Measurements from ENCODE around the gene SEMA6D.

The SEMA6D gene

DNA sequence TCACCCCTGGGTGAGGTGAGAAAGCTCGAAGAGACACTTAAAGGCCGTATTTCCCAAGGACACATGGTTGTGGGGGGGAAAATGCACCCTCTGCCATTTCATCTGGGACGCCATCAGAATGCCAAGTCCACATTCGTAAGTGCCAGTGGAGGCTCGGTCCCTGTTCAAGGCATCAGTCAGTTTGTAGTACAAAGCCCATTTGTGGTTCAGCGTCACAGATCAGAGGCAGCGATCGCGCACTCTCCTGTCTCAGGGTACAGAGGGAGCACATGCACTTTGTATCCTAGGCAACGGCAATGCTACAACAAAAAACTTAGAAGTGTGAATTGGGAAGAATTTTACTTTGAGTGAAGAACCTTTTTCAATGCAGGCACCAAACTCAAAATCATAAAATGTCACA, 27.2 kb downstream of the SEMA6D start:
- DNase-seq: no peak

- no peak for DNase-seq
Observed at GRCh38 chr15:47744973-47745372, 27.7 kb downstream of the SEMA6D start.

DNA sequence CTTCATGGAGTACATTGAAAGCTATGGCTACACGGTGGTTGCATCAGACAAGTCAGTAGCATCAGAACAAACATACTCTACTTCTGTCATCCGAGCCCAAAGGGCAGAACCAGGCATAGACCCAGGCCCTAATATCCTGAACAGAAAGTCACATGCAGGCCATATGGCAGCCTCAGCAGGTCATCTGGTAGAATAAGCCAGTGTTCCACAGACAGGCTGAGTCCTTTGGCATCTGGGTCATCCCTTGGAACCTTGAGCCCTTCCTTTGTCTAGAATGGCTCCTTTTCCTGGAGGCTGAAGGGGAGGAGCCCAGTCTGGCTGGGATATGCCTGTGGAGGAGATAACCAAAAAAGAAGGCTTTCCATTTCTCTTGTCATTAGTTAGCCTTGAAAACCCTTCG, 29.2 kb downstream of the SEMA6D start:
- no peak for DNase-seq

- no peak for DNase-seq
Observed at GRCh38 chr15:47750030-47750739, 32.9 kb downstream of the SEMA6D start.

DNA sequence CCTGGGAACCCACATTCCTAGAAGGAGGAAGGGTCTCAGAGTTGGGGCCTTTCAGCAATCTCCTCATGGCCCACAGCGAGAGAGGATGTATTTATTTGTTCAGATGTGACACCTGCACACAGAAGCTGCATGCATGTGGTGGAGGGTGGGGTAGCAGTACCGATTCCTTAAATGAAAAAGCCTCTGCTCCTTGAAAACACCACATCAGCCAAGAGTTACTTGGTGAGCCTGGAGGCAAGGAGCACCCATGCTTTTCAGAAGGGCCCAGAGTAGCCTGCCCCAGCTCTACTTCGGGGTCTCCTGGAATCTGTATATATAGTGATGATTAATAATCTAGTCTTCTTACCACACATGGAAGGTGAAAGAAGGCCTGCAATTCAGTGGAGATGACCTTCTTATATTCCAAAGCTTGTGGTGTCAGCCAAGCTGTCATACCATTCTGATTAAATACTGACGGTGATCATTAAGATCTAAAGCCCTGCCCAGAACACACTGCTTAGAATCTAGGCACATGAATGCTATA, 33.5 kb downstream of the SEMA6D start:
- DNase-seq: no peak

DNA sequence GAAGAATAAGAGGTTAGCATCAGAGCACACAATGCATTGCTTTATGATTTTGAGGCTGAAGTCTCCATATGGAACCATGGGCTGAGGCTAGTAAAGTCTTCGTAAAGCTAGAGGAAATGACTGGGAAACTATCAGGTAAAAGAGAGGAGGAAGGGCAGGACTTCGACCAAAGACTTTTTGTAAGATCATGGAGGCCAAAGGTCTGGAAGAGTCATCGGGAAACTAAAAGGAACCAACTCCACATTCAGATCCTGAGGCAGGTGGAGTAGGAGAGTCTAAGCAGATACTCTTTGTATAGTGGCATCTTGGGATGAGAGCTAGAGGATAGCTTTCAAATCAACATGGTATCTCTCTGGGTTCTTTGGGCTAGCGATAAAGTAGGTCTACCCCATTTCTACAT, 36.3 kb downstream of the SEMA6D start:
- no peak for DNase-seq

GRCh38 chr15:47754312-47754711, 37.0 kb downstream of the SEMA6D start:
- no peak for DNase-seq

- no peak for DNase-seq
Observed at GRCh38 chr15:47755941-47756340, 38.6 kb downstream of the SEMA6D start.

GRCh38 chr15:47756872-47757271, 39.6 kb downstream of the SEMA6D start:
- no peak for DNase-seq

- DNase-seq: no peak
Observed at GRCh38 chr15:47757331-47757730, 40.0 kb downstream of the SEMA6D start.

GRCh38 chr15:47762621-47763020, 45.3 kb downstream of the SEMA6D start:
- DNase-seq: no peak

GRCh38 chr15:47764666-47765065, 47.4 kb downstream of the SEMA6D start:
- DNase-seq: no peak

DNA sequence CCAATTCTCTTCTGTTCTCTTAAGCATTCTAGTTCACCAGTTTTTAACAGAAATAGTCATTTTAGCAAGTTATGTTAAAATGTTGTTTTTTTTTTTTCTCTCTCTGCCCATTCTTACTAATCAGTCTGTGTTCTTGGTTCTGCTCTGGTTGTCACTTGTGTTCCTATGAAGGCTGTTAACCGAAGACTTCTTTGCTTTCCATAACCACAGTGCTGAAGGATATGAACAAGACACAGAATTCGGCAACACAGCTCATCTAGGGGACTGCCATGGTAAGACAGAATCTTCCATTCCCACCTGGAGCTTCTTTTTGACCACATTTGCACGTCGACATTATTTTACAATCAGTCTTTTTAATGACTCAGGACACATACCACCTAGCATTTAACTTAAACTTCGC, 49.1 kb downstream of the SEMA6D start:
- DNase-seq: no peak

- DNase-seq: no peak
Observed at GRCh38 chr15:47767035-47767434, 49.7 kb downstream of the SEMA6D start.

GRCh38 chr15:47768735-47769134, 51.4 kb downstream of the SEMA6D start:
- no peak for DNase-seq

DNA sequence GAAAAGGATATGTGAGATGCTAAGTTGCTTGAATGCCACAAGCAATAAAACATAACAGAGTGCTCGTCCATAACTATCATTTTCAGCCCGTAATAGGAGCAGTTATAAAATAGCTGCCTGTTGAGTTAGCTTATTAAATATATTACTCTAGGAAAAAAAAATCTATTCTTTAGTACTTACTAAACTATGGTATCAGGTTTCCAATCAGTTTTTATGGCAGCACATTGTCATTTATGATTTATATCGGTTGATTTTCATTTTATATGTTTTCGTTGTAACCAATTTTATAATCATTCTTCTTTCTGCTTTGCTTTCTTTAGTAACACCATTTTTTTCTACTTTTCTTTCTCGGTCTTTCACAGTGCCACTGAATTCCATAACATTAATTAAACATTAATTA, 51.9 kb downstream of the SEMA6D start:
- no peak for DNase-seq

DNA sequence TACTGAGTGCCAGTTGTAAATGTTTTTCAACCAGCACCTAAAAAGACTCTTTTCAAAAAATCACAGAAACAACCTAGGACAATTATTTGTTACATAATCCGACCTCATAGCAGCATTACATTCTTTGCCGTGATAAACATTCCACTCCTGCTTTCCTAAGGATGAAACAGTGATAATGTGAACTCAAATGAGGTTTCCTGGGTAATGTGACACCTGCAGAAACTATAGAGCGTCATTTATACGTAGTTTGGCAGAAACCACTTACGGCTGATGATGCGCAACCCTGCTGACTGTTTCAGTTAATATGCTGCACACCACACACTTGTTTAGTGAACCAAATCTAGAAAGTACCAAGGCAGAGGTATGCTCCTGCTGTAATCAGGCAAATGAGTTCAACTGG, 55.8 kb downstream of the SEMA6D start:
- no peak for DNase-seq

DNA sequence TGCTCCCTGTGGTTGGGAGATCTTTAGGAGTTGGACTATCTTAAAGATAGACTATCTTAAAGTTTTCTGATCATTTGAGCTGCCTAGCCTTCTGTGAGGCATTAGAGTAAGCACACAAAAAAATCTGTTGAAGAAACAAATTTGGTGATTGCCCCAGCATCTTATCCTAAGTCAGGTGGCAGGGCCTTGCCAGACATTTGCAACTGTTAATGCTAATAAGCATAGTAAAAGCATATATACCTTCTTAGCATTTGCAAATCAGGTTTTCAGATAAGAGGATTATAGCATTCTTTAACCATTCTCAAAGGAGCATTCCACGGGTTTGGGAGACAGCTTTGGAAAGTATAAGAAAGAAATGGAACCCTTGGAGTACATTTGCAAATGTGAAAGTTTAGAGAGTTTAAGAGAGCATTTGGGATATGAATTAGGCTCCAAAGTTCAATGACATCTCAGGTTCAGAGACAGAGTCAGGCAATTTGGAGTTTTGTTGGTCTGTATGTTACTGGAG, 61.0 kb downstream of the SEMA6D start:
- DNase-seq: no peak

- DNase-seq: no peak
Observed at GRCh38 chr15:47780971-47781370, 63.7 kb downstream of the SEMA6D start.

GRCh38 chr15:47781527-47781926, 64.2 kb downstream of the SEMA6D start:
- no peak for DNase-seq

DNA sequence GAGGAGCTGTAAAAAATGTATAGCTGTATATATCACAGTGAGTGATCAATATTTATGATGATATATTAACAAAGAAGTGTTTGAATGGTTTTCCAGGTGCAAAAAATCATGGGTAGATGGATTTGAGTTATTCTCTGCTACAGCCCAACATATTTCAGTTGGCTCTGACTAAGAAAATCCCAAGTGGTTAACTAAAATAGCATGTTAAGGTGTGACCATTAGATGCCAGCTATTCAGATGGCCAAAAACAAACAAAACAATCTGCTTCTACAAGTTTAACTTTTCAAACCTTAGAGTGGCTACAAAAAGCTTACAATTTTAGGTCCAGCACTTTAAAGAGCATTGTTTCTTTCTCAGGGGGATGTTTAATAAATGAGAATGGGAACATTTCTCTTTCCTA, 67.5 kb downstream of the SEMA6D start:
- no peak for DNase-seq

GRCh38 chr15:47786371-47786770, 69.1 kb downstream of the SEMA6D start:
- no peak for DNase-seq

- no peak for DNase-seq
Observed at GRCh38 chr15:47787875-47788274, 70.6 kb downstream of the SEMA6D start.

GRCh38 chr15:47788685-47789084, 71.4 kb downstream of the SEMA6D start:
- DNase-seq: no peak

DNA sequence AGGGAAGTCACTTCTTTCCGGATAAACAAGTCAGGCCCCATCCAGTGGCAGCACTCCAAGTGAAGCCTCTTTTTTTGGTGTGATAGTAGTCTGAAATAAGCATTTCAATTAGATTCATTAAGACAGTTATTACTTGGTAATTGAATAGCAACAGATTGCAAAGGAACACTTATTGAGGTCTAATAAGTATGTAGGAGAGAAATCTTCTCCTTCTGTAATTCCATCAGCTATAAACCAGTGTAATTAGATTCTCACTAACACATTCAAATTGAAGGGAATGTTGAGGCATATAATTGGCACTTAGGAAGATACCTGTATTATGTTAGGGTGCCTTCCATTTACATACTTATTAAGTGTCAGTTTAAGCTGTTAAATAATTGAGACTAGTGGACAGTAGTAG, 73.9 kb downstream of the SEMA6D start:
- no peak for DNase-seq
